ENCODE measurements around the gene METTL2A. TPM values are rescaled to one million over a fixed set of nuclear protein-coding genes. Genes with fewer than 3 reads are reported as not detected.
A peak's percentile ranks its signal among the peaks of the same experiment; 100 is the strongest.
"Not testable (repeated sequence)": the region's sequence is repeated elsewhere in the genome, so short reads cannot be mapped to it uniquely, and the experiment has no call there.

METTL2A gene, protein sequence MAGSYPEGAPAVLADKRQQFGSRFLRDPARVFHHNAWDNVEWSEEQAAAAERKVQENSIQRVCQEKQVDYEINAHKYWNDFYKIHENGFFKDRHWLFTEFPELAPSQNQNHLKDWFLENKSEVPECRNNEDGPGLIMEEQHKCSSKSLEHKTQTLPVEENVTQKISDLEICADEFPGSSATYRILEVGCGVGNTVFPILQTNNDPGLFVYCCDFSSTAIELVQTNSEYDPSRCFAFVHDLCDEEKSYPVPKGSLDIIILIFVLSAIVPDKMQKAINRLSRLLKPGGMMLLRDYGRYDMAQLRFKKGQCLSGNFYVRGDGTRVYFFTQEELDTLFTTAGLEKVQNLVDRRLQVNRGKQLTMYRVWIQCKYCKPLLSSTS
- 18.4 and 24.9 TPM in 2 replicates for total RNA-seq (2014; rRNA removed; shearing (Covaris generic))
- total RNA-seq (2022) = 32.2 and 33.3 TPM in 2 replicates
- percentile 75 among the genes with signal in this experiment for Bru-seq, nascent RNA
- BruChase-seq, experiment 1, labeled RNA remaining after a 6-hour chase = percentile 66 among the genes with signal in this experiment
- percentile 69 among the genes with signal in this experiment for BruChase-seq, experiment 2, labeled RNA remaining after a 2-hour chase
- long read RNA-seq, transcript METTL2A-202 (8 exons, 1,556 nt) = minor isoform, 12 of 36 reads
- long read RNA-seq, transcript METTL2A-201 (9 exons, 2,537 nt) = major isoform, 18 of 36 reads
- long read RNA-seq, partial matches to known transcripts = 3 of 36 reads
- long read RNA-seq, other reads (novel, unspliced or antisense) = 3 of 36 reads

DNA sequence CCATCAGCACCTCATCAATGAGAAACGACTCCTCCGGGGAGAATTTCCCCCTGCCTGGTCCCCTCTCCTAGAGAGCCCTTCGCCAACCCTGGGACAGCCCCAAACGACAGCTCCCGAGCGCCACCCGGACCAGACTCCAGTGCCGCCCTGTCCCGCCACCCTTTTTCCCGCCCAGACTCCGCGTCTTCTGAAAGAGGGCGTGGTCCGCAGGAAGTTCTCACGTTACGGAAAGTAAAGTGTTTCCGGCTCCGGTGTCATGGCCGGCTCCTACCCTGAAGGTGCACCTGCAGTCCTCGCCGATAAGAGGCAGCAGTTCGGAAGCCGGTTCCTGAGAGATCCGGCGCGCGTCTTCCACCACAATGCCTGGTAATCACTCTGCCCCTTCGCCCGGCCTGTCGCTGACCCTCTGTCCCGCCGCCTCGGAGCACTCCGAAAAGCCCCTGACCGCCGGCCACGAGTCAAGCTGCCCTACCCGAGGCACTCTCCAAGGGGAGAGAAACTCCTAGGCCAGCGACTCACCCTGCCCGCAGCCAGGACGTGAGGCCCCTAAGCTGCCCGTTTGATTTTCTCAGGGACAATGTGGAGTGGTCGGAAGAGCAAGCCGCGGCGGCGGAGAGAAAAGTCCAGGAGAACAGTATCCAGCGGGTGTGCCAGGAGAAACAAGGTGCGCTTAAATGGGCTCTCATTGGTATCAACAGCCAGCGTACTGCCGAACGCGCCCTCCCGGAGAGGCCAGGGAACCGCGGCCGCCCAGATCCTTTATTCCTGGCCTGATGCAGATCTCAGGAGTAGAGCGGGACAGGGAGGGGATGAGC, at the start of gene METTL2A:
METTL2A (plus strand) TSS at position 251 of the 815 bp plus-strand sequence; CDS start at position 257, 6 bp downstream.
- CTCF ChIA-PET (ENCODE audit: unreplicated experiment); H4K20me1 ChIP-seq (ENCODE audit: insufficient read depth, low read length); H3K9me2 ChIP-seq (ENCODE audit: insufficient read depth, low read length); H3K4me1 ChIP-seq (ENCODE audit: insufficient read depth, low read length, poor library complexity, severe bottlenecking); H3K9me3 ChIP-seq (ENCODE audit: low read length); BruUV-seq (replicated peaks): not testable (repeated sequence)
- Histone ChIP-seq H3K4me2 (ENCODE audit: low read length) (peak within 1 kb of the TSS; percentile 96), H3K4me3 (ENCODE audit: low read depth, low read length, poor library complexity, severe bottlenecking) (peak within 1 kb of the TSS; percentile 74), H2AFZ (ENCODE audit: low read length) (peak within 1 kb of the TSS; percentile 95), H3K27ac (ENCODE audit: low read depth, low read length, poor library complexity, severe bottlenecking) (peak within 1 kb of the TSS; percentile 66), H3K79me2 (ENCODE audit: insufficient read depth, low read depth, low read length) (peaks cover 18% of the 10 kb centered on the region), H3K36me3 (ENCODE audit: insufficient read depth, low read length) (peaks cover 20% of the 10 kb centered on the region)
- POLR2A ChIA-PET = interaction anchor here (0.6 to 1.4 kb wide), 3 partner anchors 32 to 171 kb away, joined by 3 read pairs; no protein-coding TSS in a partner anchor
- DNase-seq (ENCODE audit: low spot score) = peak; percentile 95
- TF ChIP-seq, protein P1, sequence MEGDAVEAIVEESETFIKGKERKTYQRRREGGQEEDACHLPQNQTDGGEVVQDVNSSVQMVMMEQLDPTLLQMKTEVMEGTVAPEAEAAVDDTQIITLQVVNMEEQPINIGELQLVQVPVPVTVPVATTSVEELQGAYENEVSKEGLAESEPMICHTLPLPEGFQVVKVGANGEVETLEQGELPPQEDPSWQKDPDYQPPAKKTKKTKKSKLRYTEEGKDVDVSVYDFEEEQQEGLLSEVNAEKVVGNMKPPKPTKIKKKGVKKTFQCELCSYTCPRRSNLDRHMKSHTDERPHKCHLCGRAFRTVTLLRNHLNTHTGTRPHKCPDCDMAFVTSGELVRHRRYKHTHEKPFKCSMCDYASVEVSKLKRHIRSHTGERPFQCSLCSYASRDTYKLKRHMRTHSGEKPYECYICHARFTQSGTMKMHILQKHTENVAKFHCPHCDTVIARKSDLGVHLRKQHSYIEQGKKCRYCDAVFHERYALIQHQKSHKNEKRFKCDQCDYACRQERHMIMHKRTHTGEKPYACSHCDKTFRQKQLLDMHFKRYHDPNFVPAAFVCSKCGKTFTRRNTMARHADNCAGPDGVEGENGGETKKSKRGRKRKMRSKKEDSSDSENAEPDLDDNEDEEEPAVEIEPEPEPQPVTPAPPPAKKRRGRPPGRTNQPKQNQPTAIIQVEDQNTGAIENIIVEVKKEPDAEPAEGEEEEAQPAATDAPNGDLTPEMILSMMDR (conservative IDR thresholded peaks at IDR 0.05; ENCODE audit: low read length) = peak; percentile 62
- intact Hi-C loops (cut with micrococcal nuclease; ENCODE audit: unreplicated experiment) = loop anchor here (2.0 to 5.0 kb wide), 3 partner anchors 29 to 543 kb away; partner anchors contain the start of genes TANC2 and TLK2

- no peak for DNase-seq (ENCODE audit: low spot score)
- Histone ChIP-seq H3K4me3 (ENCODE audit: low read depth, low read length, poor library complexity, severe bottlenecking) (no peak within 1 kb of the TSS), H3K79me2 (ENCODE audit: insufficient read depth, low read depth, low read length) (no peaks in the 10 kb centered on the region), H3K27ac (ENCODE audit: low read depth, low read length, poor library complexity, severe bottlenecking) (no peak within 1 kb of the TSS), H3K4me2 (ENCODE audit: low read length) (no peak within 1 kb of the TSS), H3K9me2 (ENCODE audit: insufficient read depth, low read length) (no peaks in the 10 kb centered on the region), H2AFZ (ENCODE audit: low read length) (no peak within 1 kb of the TSS), H4K20me1 (ENCODE audit: insufficient read depth, low read length) (no peaks in the 10 kb centered on the region), H3K4me1 (ENCODE audit: insufficient read depth, low read length, poor library complexity, severe bottlenecking) (no peaks in the 10 kb centered on the region), H3K9me3 (ENCODE audit: low read length) (no peaks in the 10 kb centered on the region), H3K36me3 (ENCODE audit: insufficient read depth, low read length) (no peaks in the 10 kb centered on the region)
- ChIA-PET POLR2A (interaction anchor here (0.6 kb wide), 1 partner anchor 99 kb away, joined by 3 read pairs; no protein-coding TSS in a partner anchor), CTCF (ENCODE audit: unreplicated experiment) (no interaction called here)
- BruUV-seq (replicated peaks) = no TSS peak
- intact Hi-C loops (cut with micrococcal nuclease; ENCODE audit: unreplicated experiment) = no loop called here
- TF ChIP-seq EZH2phosphoT487 (IDR thresholded peaks at IDR 0.05; ENCODE audit: borderline replicate concordance, low read depth, low read length) = no peak
- TF ChIP-seq, protein P1 (conservative IDR thresholded peaks at IDR 0.05; ENCODE audit: low read length) = no peak
Measured at GRCh38 chr17:62380253-62380652, 43.4 kb upstream of the METTL2A start, which contains the start of gene EFCAB3. EFCAB3 (plus strand) TSS chr17:62380553; CDS start chr17:62382980, 2,427 bp downstream.
